HEK293T (cell line): ENCODE data around the gene SLC38A1.

Source experiments
- CTCF ChIA-PET: fragments of 350-600 bp; formaldehyde crosslinking; extraction: SDS; loops from one replicate; lab custom pipeline; 2021; ENCODE audit warnings: antibody characterized with exemption, inconsistent platforms; lab: Yijun Ruan, JAX
- POLR2A ChIA-PET: fragments of 350-600 bp; formaldehyde crosslinking; extraction: SDS; loops from one replicate; lab custom pipeline; 2020; ENCODE audit warnings: antibody characterized with exemption, inconsistent platforms; lab: Yijun Ruan, JAX
- DNase-seq: peaks from one replicate; pipeline ENCODE4 v3.0.0; 2012; ENCODE audit warnings: mixed read lengths; ENCODE audit errors: extremely low spot score
- ARNT ChIP-seq: fragments of 450-650 bp; IDR thresholded peaks from 2 replicates; pipeline ENCODE4 v1.6.1; 2017; ENCODE audit warnings: mild to moderate bottlenecking
- BHLHE40 ChIP-seq: fragments of 450-650 bp; IDR thresholded peaks from 2 replicates; pipeline ENCODE4 v1.6.1; 2016; ENCODE audit warnings: mild to moderate bottlenecking, moderate library complexity, borderline replicate concordance
- CTBP1 ChIP-seq: fragments of 450-650 bp; IDR thresholded peaks from 2 replicates; pipeline ENCODE4 v1.6.1; 2016; ENCODE audit warnings: borderline replicate concordance
- ELF4 ChIP-seq: fragments of 450-650 bp; IDR thresholded peaks from 2 replicates; pipeline ENCODE4 v1.6.1; 2017; ENCODE audit warnings: antibody characterized with exemption
- FOXA1 ChIP-seq: fragments of 450-650 bp; IDR thresholded peaks from 2 replicates; pipeline ENCODE4 v1.6.1; 2016; ENCODE audit warnings: mild to moderate bottlenecking
- FOXK2 ChIP-seq: fragments of 450-650 bp; IDR thresholded peaks from 2 replicates; pipeline ENCODE4 v1.6.1; 2016; ENCODE audit warnings: mild to moderate bottlenecking
- FOXM1 ChIP-seq: fragments of 450-650 bp; IDR thresholded peaks from 2 replicates; pipeline ENCODE4 v1.6.1; 2017; ENCODE audit warnings: mild to moderate bottlenecking, borderline replicate concordance
- L3MBTL2 ChIP-seq: fragments of 450-650 bp; conservative IDR thresholded peaks from 2 replicates; pipeline ENCODE4 v1.6.1; 2016; ENCODE audit warnings: mild to moderate bottlenecking
- LEF1 ChIP-seq: fragments of 450-650 bp; IDR thresholded peaks from 2 replicates; pipeline ENCODE4 v1.6.1; 2017; ENCODE audit warnings: mild to moderate bottlenecking, borderline replicate concordance
- NFRKB ChIP-seq: fragments of 450-650 bp; IDR thresholded peaks from 2 replicates; pipeline ENCODE4 v1.6.1; 2016; ENCODE audit warnings: mild to moderate bottlenecking, moderate library complexity
- SP1 ChIP-seq: fragments of 450-650 bp; IDR thresholded peaks from 2 replicates; pipeline ENCODE4 v1.6.1; 2017
- SUZ12 ChIP-seq: fragments of 450-650 bp; IDR thresholded peaks from 2 replicates; pipeline ENCODE4 v1.6.1; 2016; ENCODE audit warnings: mild to moderate bottlenecking
- TARDBP ChIP-seq: fragments of 450-650 bp; IDR thresholded peaks from 2 replicates; pipeline ENCODE4 v1.6.1; 2016
- ZNF384 ChIP-seq: fragments of 450-650 bp; IDR thresholded peaks from 2 replicates; pipeline ENCODE4 v1.6.1; 2016
- TF ChIP-seq, protein P1 (sequence below): fragments of 450-650 bp; IDR thresholded peaks from 2 replicates; pipeline ENCODE4 v1.6.1; 2016

SLC38A1 gene

DNA sequence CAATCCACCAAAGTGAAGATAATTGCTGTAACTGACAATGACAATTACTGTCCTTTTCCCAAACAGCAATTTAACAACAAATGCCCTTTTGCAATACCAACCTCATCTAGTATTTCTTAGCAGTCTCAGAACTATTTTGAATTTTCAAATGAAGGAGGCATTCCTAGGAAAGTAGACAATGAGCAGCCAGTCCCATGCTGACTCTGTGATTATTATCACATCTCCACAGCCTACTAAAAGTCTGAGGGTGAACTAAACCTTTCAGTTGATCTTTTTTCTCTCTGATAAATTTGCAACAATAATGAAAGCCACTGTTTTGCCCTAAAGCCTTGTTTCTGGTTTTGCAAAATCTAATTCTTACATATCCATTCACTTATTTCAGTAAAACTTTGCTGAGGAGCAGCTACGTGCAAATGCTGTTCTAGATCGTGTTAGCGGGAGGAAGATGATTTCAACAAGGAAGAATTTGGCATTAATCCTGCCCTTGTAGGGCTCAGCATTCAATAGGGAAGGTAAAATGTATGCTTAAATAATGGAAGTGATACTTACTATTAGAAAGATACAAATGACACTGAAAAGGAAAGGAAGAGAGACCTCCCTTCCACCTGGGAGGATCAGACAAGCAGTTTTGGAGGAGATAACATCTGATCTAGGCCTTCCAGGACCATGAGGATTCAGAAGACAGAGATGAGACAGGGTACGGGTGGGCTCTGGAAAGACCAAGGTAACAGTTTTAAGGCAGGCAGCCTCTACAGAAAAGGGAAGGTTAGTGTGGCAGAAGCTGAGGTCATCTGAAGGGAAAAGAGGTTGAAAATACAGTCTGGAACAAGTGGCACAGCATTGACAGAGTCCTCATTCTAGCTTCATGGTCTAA, 47.4 kb downstream of the SLC38A1 start:
- POLR2A ChIA-PET = no interaction called here
- DNase-seq = no peak
- CTCF ChIA-PET = no interaction called here
- TF ChIP-seq ZNF384 (no peak), ELF4 (no peak), FOXM1 (no peak), NFRKB (no peak), SP1 (no peak), L3MBTL2 (no peak), BHLHE40 (no peak), FOXA1 (no peak), SUZ12 (no peak), FOXK2 (no peak), CTBP1 (no peak), ARNT (no peak), LEF1 (no peak)
- TF ChIP-seq, protein P1, sequence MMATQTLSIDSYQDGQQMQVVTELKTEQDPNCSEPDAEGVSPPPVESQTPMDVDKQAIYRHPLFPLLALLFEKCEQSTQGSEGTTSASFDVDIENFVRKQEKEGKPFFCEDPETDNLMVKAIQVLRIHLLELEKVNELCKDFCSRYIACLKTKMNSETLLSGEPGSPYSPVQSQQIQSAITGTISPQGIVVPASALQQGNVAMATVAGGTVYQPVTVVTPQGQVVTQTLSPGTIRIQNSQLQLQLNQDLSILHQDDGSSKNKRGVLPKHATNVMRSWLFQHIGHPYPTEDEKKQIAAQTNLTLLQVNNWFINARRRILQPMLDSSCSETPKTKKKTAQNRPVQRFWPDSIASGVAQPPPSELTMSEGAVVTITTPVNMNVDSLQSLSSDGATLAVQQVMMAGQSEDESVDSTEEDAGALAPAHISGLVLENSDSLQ = no peak

DNA sequence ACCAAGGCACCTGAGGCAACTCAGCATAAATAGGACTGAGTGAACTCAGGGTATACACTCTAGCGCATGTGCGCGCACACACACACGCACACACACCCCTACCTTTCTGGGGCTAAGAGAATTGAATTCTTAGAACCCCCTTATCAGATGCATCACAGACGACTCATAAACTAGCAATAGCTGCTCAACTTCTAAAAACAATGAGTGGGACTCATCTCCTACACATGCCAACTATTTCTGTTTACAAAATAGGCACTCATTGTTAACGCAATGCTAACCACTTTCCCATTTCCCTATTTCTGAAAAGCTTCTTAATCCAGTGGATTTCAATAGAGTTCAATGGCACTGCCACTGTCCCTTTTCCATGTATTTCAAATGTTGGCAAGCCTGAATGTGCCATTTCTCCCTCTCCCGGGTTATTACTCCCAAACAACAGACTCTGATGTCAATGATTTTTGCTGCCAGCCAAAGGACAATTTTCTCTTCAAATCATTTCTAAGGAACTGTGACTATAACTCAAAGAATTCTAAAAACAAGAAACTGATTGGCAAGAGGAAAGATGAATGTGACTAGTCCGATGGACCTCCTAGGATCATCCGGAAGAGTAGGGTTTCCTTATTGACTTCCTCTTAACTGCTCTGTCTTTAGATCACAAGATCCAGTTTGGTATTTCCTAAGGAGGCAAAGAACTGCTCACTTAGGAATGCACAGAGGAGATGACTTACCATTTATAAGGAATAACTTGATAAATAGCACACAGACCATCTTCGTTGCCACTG, 48.8 kb downstream of the SLC38A1 start:
- no peak for DNase-seq
- TF ChIP-seq SP1 (no peak), SUZ12 (no peak)
- TF ChIP-seq, protein P1 = no peak
- ChIA-PET CTCF (no interaction called here), POLR2A (no interaction called here)

DNA sequence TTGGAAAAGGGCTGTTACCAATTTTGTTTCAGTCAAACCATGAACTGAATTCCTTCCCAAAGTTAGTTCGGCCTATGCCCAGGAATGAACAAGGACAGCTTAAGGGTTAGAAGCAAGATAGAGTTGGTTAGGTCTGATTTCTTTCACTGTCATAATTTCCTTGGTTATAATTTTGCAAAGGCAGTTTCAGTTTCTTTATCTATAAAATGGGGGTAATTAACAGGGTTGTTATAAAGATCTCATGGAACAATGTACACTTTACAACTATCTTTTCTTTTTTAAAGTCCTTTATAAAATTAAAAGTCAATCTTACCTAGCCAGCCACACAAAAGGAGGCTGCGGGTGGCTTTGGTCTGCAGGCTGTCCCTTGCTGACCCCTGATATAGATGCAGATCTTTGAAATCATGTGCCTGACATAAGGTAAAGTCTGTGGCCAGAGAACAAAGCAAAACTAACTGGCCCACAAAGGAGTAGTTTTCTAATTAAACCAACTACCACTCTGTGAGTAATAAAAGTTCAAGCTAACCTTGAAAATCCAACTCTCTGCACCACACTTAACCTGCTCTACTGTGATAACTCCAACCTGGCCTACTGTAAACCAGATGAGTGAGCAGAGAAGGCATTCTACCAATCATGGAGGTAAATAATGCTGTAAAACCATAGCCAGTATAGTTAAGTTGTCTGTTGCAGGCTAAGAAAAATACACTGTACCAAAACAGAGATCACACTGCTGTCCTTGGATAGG, 49.5 kb downstream of the SLC38A1 start:
- CTCF ChIA-PET = no interaction called here
- TF ChIP-seq ELF4 (no peak), TARDBP (no peak), BHLHE40 (no peak), FOXA1 (no peak), CTBP1 (no peak), ZNF384 (no peak), ARNT (no peak)
- no peak for DNase-seq
- POLR2A ChIA-PET = no interaction called here

DNA sequence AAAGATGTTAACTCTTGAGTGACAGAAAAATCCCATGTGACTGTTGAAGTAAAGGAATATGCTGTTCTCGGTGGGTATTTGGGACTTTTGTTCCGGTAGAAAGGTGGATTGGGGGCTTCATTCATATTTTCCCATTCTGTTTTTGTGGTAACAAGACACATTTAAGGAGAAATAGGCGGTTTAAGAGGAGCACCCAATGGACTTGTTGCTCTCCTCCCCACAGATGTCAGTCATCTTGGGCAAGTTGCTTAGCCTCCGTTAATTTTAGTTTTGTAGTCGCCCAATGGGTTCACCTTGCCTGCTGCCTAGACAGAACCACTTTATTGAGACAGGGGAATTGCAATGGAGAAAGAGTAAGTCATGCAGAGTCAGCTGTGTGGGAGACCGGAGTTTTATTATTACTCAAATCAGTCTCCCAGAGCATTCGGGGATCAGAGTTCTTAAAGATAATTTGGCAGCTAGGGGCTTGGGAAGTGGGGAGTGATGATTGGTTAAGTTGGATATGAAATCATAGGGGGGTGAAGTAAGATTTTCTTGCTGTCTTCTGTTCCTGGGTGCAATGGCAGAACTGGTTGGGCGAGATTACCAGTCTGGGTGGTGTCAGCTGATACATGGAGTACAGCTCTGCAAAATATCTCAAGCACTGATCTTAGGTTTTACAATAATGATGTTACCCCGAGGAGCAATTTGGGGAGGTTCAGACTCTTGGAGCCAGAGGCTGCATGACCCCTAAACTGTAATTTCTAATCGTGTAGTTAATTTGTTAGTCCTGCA, 50.3 kb downstream of the SLC38A1 start:
- TF ChIP-seq ZNF384 (no peak), L3MBTL2 (no peak), ARNT (no peak), FOXK2 (no peak), FOXM1 (no peak), SUZ12 (no peak), BHLHE40 (no peak)
- TF ChIP-seq, protein P1 = no peak
- DNase-seq = no peak
- POLR2A ChIA-PET = no interaction called here
- CTCF ChIA-PET = no interaction called here

DNA sequence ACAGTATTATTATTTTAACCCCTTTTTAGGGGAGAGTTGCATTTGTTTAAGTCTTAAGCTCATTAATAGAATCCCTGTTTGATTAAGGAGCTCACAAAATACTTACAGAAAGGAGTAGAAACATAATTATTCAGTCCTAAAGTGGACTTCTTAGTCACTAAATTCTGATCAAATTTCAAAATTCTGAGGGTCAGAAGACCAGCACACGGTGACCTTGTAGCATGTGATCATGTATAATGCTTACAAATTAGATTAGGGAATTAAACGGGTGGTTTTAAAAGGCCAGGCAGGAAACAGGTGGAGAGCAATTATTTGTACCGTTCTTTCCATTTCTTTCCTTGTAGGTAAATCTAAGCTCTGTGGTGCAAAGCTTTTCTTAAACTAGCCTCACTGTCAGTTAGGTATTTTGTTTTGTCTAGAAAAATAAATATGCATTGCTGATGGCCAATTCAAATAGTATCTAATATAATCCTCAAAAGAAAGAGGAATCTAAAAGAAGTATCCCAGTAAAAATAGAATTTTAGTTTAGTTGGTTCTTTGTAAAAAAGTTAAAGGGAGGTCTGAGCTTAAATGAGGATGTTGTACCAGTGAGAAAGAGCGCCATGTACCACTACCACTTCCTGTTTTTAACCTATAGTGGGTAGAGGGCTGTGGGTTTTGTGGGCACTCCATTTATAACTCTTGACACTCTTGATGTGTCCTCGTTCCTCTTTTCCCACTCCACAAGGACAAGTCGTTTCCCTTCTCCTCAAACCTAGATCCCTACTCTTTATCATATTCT, 51.1 kb downstream of the SLC38A1 start:
- POLR2A ChIA-PET = no interaction called here
- DNase-seq = no peak
- TF ChIP-seq LEF1 (no peak), L3MBTL2 (no peak), SP1 (no peak)
- TF ChIP-seq, protein P1 = no peak
- CTCF ChIA-PET = no interaction called here
